Muscle of arm (tissue), 12 donors: ENCODE measurements around the gene VSIG10. TPM values are rescaled to one million over a fixed set of nuclear protein-coding genes. Genes with fewer than 3 reads are reported as not detected.
A peak's percentile ranks its signal among the peaks of the same experiment; 100 is the strongest.
"Not testable (repeated sequence)": the region's sequence is repeated elsewhere in the genome, so short reads cannot be mapped to it uniquely, and the experiment has no call there.

Source experiments
- DNase-seq: peaks from one replicate; pipeline ENCODE4 v3.0.0-alpha.2; 2013
- polyA plus RNA-seq, 12 donors: library from polyadenylated mRNA; unstranded; fragments of 120-200 nt; gene quantifications; one replicate each; pipeline ENCODE4 v1.2.1, GENCODE V29; 2013; ENCODE audit not compliant: insufficient read length in 12 of 12

VSIG10 gene
- polyA plus RNA-seq, 12 donors: 8.8 to 28.3 (median 10.4) TPM; not detected in 1

DNA sequence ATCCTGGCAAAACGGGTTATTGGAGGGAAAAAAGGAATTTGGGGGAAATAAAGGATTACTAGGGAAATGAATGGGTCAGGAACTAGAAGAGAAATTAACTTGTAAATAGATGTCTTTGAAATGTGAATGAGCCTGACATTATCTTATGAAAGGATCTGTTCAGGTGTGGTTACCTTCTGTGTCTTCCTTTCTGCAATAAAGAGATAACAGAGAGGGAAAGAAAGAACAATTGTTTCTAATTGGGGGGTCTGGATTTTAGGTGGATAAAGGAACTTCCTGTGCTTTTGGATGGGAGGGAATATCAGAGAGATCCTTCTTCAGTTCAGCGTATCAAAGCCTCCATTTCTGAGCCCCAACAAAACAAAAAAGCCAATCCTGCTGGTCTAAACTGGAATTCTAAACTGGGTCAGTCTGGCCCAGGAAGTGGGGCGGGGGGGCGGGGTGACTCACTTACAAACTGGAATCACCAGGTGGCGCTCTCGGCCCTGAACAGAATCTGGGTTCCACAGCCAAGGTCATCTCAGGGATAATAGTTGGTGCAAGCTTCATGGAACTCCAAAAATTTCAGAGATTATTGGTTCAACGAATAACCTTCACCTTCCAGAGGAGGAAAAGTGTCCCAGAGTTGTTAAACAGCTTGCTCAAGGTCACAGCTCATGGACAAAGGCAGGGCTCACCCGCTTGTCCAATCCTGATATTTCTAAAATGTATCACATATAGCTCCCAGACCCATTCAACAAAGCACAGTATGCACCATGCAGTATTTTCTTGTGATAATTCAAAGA lies 17.0 kb upstream of the VSIG10 start:
- DNase-seq: peak; percentile 51

DNA sequence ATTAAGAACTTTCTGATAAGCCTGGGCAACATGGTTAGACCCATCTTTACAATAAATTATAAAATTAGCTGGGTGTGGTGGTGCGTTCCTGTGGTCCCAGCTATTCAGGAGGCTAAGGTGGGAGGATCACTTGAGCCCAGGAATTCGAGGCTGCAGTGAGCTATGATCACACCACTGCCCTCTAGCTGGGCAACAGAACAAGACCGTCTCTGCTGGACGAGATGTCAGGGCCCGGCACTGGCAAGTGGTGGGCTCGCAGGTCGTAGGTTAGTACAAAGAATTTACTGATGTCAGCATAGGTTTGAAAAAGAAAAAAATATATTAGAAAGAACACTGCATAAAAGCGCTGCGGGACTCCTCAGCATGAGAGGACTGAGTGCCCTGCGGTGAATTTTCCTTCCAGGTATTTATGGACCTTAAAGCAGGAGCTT lies 15.7 kb upstream of the VSIG10 start:
- no peak for DNase-seq

DNA sequence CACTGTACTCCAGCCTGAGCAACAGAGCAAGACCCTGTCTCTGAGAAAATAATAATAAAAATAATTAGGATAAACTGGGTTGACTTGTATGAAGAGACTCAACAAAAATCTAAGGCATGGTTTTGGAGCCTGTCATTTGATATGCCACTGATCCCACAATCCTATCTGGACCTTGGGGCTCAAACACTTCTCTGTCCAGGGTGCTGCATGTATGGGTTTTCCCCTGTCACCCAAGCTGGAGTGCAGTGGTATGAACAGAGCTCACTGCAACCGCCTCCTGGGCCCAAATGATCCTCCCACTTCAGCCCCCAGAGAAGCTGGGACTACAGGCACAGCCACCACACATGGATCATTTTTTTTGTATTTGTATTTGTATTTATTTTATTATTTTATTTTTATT lies 5.3 kb upstream of the VSIG10 start:
- DNase-seq: no peak

DNA sequence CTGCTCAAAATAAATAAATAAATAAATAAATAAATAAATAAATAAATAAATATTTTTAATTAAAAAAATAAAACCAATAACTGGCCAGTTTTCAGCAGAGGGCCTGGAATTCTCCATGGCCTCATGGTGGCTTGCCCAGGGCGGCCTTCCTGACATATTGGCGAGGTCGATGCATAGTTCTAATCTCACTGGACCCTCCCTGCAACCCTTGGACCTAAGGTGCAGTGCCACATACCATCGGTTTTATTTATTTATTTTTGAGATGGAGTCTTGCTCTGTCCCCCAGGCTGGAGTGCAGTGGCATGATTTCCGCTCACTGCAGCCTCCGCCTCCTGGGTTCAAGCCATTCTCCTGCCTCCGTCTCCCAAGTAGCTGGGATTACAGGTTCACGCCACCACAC lies 3.9 kb upstream of the VSIG10 start:
- DNase-seq: no peak

DNA sequence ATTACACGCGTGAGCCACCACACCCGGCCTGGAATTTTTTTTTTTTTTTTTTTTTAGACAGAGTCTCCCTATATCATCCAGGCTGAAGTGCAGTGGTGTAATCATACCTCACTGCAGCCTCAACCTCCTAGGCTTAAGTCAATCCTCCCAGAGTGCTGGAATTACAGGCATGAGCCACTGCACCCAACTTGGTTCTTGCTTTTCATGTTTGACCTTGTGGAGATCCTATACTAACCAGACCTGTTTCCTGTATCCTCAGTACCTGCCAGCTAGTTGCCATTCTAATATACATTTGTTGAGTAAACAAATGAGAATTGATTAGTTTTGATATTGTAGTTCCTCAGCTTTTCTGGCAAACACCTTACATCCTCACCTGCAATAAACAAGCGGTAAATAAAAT lies 3.2 kb upstream of the VSIG10 start:
- no peak for DNase-seq

DNA sequence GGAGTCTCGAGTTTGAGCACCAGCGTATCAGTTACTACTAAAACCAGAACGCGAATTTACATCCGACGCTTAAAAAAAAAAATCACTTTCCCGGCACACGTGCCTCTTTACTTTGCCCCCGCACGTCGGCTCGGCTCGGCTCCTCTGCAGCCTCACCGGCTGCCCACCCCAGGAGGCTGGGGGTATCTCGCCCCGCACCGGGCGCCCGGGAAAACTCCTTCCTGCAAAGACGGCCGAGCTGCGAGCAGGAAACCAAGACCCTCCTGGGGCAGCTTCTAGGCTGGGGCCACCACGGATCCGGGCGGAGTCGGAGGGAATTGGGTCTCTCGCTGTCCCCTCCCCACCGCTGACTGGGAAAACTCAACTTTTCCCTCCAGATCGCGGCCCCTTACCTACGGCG lies 610 bp downstream of the VSIG10 start:
- peak; percentile 10 for DNase-seq

DNA sequence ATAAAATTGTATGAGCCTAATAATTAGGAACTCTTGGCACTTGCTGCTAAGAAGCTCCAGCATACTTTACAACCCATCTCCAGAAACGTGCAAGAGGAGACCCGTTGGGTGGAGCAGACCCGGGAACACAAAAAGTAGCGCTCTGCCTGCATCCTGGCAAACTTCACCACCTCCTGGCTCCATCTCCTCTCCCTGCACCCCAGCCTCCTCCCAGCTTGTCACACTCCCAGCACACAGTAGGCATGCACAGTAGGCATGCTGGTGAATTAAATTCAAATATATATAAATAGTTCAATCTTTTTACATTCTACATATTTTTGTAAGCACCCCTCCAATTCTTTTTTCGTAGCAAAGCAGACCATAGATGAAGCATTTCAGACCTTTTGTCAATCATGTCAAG lies 1.2 kb downstream of the VSIG10 start:
- DNase-seq: no peak

DNA sequence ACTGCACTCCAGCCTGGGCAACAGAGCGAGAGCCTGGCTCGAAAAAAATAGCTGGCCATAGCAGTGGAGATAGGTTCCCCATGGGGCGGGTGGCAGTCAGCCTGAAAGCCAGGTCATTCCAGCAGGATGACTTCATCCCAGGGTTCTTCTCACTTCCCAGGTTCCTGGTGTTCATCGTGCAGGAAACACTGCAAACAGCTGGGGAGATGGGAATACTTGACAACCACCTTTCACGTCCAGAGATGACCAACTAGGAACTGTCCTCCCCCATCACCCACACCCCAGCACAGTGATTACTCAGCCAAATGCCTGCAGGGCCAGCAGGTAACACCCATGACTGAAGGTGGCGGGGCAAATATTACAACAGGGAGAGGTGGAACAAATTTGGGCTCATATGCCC lies 1.7 kb downstream of the VSIG10 start:
- no peak for DNase-seq

DNA sequence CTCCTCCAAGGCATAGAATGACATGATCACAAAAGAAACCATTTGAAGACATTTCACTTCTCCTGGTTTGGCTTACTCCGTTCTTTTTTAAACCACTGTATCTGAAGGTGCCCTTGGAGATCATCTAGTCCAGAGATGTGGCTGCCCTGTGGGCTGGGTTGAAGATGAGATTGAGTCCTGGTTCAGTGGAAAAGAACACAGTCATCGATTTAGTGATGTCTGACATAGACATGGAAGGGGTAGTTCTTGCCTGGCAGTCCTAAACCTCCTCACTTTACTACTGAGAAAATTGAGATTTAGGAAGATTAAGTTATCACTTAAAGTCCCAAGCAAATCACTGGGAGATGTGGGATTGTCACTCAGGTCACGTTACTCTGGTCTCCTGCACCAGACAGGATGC lies 2.8 kb downstream of the VSIG10 start:
- no peak for DNase-seq

DNA sequence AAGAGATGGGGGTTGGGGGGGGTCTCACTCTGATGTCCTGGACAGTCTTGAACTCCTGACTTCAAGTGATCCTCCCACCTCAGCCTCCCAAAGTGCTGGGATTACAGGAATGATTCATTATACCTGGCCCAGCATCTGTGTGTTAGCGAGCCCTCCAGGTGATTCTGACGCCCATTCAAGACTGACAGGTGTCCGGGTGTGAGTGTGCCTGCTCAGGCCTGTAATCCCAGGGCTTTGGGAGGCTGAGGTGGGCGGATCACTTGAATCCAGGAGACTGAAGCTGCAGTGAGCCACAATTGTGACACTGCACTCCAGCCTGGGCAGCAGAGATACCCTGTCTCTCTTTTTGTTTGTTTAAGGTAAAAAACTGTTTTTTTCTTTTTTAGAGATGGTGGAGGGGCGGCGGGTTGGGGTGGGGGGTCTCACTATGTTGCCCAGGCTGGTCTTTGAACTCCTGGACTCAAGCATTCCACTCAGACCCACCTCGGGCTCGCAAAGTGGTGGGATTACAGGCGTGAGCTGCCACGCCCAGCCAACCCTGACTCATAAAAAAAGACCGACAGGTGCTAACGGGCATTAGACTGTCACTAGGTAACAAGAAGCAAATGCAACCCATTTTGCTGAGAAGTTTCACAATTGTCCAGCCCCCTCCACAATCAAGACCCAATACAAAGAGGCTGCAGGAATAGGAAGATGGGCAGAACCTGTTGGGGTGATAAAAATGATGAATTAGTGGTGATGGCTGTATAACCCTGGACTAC lies 4.7 kb downstream of the VSIG10 start:
- no peak for DNase-seq

DNA sequence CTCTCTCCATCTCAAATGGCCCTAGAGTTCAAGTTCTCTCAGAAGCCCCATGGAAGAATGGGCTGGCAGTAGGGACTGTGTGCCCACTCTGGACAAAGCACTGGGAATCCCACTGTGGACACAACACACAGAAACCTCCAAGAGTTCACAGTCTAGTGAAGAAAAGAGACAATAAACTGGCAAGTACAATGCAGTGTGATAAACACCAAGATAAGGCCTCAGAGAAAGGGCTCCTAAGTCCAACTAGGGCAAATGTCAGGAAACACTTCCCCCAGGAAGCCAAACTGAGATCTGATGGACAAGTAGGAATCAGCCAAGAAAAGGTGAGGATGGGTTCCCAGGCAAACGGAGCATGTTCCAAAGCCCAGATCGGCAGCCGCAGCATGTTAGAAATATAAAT lies 5.4 kb downstream of the VSIG10 start:
- no peak for DNase-seq

DNA sequence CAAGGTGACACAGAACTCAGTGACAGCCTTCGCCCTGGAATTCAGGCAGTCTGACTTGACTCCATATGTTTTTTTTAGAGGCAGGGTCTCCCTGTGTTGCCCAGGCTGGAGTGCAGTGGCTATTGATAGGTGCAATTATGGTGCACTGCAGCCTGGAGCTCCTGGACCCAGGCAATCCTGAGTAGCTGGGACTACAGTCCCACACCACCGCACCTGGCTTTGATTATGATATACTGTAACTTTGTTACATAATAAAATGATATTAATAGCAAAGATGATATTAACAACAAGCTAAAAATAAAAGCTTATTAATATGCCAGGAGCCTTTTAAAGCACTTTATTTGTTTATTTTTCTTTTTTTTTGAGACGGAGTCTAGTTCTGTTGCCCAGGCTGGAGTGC lies 9.8 kb downstream of the VSIG10 start:
- DNase-seq: no peak

DNA sequence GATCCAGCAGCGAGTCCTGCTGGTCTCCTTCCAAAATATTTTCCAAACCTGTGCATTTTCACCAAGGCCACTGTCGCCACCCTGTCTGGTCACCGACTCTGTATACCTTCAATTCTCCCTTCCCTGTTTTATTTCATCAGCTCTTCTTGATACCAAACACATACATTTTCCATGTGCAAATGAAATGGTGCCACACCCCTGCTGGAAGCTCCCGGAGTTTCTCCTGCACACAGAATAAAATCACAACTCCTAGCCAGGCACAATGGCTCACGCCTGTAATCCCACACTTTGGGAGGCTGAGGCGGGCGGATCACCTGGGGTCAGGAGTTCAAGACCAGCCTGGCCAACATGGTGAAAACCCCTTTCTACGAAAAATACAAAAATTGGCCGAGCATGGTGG lies 14.0 kb downstream of the VSIG10 start:
- DNase-seq: no peak

DNA sequence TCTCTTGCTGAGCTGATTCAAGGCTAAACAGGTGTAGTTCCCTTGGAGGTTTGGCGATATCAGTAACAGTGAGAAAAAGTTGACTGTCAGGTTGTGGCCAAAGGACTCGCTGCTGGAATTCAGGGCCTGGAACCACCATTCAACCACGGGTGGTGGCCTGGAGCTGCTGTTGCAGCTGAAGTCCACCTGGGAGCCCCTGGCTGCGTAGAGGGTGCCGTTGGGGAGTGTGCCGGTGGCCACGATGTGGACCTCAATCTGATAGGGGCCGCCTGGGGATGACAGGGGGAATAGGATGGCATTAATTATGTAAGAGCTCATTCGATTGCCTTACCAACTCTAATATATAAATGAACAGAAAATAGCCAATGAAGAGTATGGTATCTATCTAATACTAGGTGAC lies 21.6 kb downstream of the VSIG10 start:
- no peak for DNase-seq

DNA sequence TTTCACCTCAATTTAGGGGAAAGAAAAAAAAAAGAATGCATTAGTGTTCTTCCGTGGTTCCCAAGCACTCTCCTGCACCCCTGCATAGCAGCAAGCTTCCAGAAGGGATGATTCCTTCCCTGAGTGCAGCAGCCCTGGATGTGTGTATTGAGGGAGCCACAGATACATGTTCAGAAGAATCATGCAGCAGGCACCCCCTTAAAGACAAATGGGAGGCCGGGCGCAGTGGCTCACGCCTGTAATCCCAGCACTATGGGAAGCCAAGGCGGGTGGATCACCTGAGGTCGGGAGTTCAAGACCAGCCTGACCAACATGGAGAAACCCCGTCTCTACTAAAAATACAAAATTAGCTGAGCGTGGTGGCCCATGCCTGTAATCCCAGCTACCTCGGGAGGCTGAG lies 22.3 kb downstream of the VSIG10 start:
- DNase-seq: not testable (repeated sequence)

DNA sequence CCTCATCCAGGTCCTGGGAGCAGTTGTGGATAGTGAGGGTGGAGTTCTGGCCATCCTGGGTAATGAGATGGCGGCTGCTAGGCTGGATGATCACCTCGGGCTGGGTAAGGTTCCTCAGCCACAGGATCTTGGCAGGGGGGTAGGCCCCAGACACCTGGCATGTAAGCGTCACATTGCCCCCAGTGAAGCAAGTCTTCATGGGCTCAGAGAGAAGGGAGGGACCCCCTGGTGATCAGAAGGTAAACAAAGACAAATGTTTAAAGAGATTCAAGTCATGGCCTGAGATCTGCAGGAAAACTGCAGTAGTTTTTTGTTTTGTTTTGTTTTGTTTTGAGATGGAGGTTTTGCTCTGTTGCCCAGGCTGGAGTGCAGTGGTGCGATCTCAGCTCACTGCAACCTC lies 30.0 kb downstream of the VSIG10 start:
- DNase-seq: no peak

DNA sequence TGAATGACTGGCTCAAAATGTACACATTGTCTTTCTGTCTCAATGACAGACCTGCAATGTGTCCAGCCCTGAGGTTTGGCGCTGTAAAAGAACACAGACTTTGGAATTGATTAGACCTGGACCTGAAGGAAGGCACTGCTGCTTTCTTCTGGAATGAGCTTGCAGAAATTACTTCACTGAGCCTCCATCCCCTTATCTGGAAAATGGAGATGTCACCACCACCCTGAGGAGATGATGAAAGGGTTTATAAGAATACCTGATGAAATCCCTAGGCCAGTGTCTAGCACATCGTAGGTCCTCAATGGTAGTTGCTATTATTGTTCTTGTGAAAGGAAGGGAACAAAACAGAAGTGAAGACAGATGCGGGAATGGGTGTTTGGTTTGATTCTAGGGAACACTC lies 33.2 kb downstream of the VSIG10 start:
- DNase-seq: no peak

DNA sequence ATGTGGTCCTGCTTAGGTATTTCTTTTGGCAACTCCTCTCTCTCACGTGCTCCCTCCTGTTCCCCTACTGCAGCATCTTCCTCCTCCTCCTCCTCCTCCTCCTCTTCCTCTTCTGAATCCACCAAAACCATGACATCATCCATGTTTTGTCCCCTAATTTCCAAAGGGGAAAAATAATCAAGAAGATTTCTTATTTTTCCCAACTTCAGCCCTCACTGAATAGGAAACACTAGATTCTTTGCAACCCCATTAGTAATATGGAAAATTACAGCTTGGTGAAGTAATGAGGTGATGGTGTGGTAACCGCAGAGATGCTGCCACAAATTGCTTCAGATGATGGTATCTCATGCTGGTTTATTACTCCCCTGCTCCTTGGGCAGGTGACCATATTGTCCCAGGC lies 35.4 kb downstream of the VSIG10 start:
- no peak for DNase-seq

DNA sequence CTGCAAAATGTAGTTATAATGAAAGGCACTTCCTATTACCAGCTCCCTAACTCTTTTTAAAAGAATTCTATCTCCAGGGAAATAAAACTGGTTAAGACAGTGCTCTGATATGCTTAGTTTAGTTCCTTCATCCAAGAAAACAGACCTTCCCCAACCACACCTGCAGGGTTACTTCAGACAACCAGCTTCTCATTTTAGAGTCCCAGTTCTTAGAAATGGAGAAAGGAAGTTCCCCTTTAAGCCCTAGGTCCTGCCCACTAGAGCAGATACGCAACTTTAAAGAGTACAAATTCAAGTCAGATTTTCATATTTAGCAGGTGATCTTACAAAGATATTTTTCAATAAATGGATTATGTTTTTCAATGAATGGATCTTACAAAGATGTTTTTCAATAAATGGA lies 38.4 kb downstream of the VSIG10 start:
- no peak for DNase-seq

DNA sequence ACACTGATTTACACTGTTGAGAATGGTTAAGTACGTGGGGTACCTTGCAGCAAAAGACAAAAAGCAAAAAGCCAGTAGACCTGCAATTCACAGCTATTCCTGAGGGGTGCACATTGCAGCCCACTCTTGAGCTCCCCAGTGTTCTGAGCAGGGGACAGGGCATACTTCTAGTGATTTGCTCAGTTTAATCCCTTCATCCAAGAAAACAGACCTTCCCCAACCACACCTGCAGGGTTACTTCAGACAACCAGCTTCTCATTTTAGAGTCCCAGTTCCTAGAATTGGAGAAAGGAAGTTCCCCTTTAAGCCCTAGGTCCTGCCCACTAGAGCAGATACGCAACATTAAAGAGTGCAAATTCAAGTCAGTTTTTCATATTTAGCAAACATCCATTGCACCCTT lies 39.2 kb downstream of the VSIG10 start:
- no peak for DNase-seq

DNA sequence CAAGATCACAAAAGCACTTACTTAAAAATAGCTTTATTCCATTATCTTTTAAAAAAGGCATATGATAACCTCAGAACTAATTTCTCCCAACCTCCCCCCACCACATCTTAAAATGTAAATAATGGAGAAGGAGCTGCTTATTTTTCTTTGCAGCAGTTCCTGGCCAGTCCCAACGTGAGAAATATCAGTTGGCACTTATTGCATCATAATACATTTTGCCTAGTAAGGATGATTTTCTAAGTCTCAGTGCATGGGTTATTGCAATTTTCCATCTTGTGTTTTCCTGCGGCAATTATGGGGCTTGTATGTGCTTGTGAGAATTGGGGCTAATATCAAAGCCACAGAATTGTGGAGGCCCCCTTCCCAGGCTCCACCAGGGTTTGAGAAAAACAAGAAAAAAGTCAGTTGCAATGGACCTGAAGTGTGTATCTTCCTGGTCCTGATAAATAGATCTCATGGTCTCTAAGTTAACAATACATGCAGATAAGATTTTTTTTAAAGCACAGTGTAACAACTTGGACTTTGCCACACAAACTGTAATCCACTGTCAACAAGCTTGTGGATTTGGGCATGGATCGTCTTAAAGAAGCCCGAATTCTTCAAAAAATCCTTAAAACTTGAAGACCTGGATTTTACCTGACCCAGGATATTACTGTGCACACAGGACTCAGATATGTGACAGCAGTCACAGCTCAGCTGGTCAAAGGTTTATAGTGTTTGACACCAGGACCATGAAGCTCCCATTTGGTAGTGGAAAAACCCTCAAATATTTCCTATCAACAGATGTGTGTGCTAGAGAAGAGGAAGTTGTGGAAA lies 40.0 kb downstream of the VSIG10 start:
- no peak for DNase-seq
